Peyer's patch (tissue), 4 donors: ENCODE data around the gene GUCA2B. TPM values are rescaled to one million over a fixed set of nuclear protein-coding genes. Genes with fewer than 3 reads are reported as not detected.
A peak's percentile ranks its signal among the peaks of the same experiment; 100 is the strongest.

Source experiments
- DNase-seq, 3 donors: peaks; one replicate each; pipeline ENCODE4 v3.0.0-alpha.2; 2017 to 2019
- H3K27ac ChIP-seq, 4 donors: fragments of 200-600 bp; sonication (generic); one replicate each; pipeline ENCODE4 v1.5.1; 2016 to 2019
- H3K27me3 ChIP-seq, 2 donors: fragments of 200-600 bp; sonication (generic); one replicate each; pipeline ENCODE4 v1.5.1; 2019
- H3K36me3 ChIP-seq, 3 donors: fragments of 200-600 bp; sonication (generic); one replicate each; pipeline ENCODE4 v1.5.1; 2016 to 2019
- H3K4me1 ChIP-seq, 4 donors: fragments of 200-600 bp; sonication (generic); one replicate each; pipeline ENCODE4 v1.5.1; 2016 to 2019
- H3K4me3 ChIP-seq, 4 donors: fragments of 200-600 bp; sonication (generic); 1 replicate in 3 of 4; 2 replicates in 1 of 4; pipeline ENCODE4 v1.5.1; 2016 to 2019; ENCODE audit warnings: mild to moderate bottlenecking in 1 of 4
- H3K9me3 ChIP-seq, 4 donors: fragments of 200-600 bp; sonication (generic); one replicate each; pipeline ENCODE4 v1.5.1; 2016 to 2019; ENCODE audit warnings: mild to moderate bottlenecking in 1 of 4
- CTCF ChIP-seq, 6 experiments: fragments of 450-650 bp in 4 of 6; fragments of 200-600 bp in 2 of 6; sonication (generic) in 1 of 6; IDR thresholded peaks; one replicate each; pipeline ENCODE4 v1.5.1; 2017 to 2019; ENCODE audit warnings: antibody characterized with exemption in 6 of 6, mild to moderate bottlenecking in 3 of 6, moderate library complexity in 1 of 6
- POLR2A ChIP-seq, 2 donors: fragments of 450-650 bp; IDR thresholded peaks; one replicate each; pipeline ENCODE4 v1.5.1; 2017; ENCODE audit warnings: antibody characterized with exemption in 2 of 2, mild to moderate bottlenecking in 2 of 2, moderate library complexity in 2 of 2
- total RNA-seq, 4 donors: library from RNA; depleted of rRNA; stranded (reverse); fragments of >200 nt; gene quantifications; one replicate each; pipeline ENCODE4 v1.1.0, GENCODE V29; 2016

The GUCA2B gene
- total RNA-seq, 4 donors from 2014 or later, result 35.5 to 708 (median 256) TPM

DNA sequence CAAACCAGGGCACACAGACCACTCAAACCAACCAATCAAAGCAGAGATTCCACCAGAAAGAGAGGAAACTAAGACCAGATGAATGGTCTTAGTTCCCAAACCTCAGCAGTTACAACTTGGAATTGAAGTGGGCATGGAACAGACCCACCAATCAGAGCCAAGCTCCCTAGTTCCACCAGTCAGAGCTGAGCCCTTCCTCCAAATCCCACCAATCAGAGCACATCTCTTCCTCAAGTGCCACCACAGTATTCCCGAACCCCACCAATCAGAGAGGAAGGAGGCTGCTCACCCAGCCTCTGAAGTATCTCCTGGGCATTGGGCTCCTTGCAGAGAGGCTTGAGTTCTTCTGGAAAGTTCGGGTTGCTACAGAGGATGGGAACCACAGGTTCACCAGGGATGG is 9.9 kb downstream of the GUCA2B start:
- peaks cover 0 to 8% (median 0%) of the 10 kb centered on the region in 4 donors for H3K9me3 ChIP-seq
- peaks cover 0 to 7% (median 0%) of the 10 kb centered on the region in 4 donors for H3K4me1 ChIP-seq
- H3K27me3 ChIP-seq, result no peaks in the 10 kb centered on the region
- H3K4me3 ChIP-seq, result peak overlapping the region in 2 of 4 donors; percentile 51 to 57
- H3K36me3 ChIP-seq, result no peaks in the 10 kb centered on the region
- H3K27ac ChIP-seq, result peak overlapping the region in 2 of 4 donors; percentile 61 to 85
- TF ChIP-seq CTCF (IDR thresholded peaks at IDR 0.05), result no peak
- TF ChIP-seq POLR2A (IDR thresholded peaks at IDR 0.05), result no peak
- DNase-seq, result no peak

GRCh38 chr1:42163536-42164503 is 10.6 kb downstream of the GUCA2B start:
- Histone ChIP-seq H3K36me3 (no peaks in the 10 kb centered on the region), H3K9me3 (peaks cover 0 to 8% (median 0%) of the 10 kb centered on the region in 4 donors), H3K27me3 (no peaks in the 10 kb centered on the region), H3K4me3 (peak overlapping the region in 3 of 4 donors; percentile 17 to 57 (median 51)), H3K27ac (peak overlapping the region in 3 of 4 donors; percentile 57 to 96 (median 85)), H3K4me1 (peaks cover 0 to 7% (median 0%) of the 10 kb centered on the region in 4 donors)
- TF ChIP-seq CTCF (IDR thresholded peaks at IDR 0.05) (no peak), POLR2A (IDR thresholded peaks at IDR 0.05) (no peak)
- DNase-seq, result no peak

GRCh38 chr1:42164551-42165420 is 11.6 kb downstream of the GUCA2B start, which contains the start of gene GUCA2A:
Gene GUCA2A, minus strand, starts transcription at chr1:42164745. Its CDS starts 33 bp downstream, at chr1:42164712.
- Histone ChIP-seq H3K9me3 (peaks cover 0 to 8% (median 0%) of the 10 kb centered on the region in 4 donors), H3K27ac (peak within 1 kb of the TSS in 3 of 4 donors; percentile 68 to 96 (median 85)), H3K4me1 (peaks cover 0 to 7% (median 0%) of the 10 kb centered on the region in 4 donors), H3K4me3 (peak within 1 kb of the TSS in 3 of 4 donors; percentile 17 to 57 (median 51)), H3K36me3 (no peaks in the 10 kb centered on the region), H3K27me3 (no peaks in the 10 kb centered on the region)
- TF ChIP-seq POLR2A (IDR thresholded peaks at IDR 0.05) (peak; percentile 87 to 93), CTCF (IDR thresholded peaks at IDR 0.05) (no peak)
- DNase-seq, result peak in 2 of 3 donors; percentile 88 to 89

DNA sequence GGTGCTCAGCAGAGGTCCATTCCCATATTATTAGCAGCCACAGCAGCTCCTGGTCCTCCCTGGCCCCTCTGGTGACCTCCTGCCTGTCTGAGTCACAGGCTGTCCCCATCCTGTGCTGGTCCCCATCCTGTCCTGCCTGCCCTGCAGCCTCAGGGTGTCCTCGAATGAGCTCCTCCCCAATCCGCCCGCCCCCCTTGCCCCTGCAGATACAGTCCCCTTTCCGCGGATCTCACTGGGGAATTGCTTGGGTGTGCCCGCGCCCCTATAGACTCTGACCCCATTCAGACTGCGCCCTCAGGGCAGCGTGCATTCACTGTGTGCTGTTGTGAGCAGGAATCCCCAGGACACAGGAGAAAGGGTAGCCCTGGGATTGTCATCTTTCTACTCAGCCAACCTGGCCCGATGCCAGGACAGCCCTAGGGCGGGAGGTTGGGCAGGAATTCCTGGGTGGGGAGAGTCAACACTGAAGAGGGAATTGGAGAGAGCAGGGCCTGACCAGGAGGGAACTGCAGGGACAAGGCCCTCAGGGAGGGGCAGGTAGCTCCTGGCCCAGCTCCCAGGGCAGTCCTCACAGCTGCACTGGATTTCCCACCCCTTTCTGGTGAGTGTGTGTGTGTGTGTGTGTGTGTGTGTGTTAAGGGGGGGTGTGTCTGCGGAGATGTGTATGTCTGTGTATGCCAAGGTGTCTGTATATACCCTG is 12.5 kb downstream of the GUCA2B start:
- H3K27ac ChIP-seq, result peak overlapping the region in 3 of 4 donors; percentile 68 to 96 (median 85)
- peaks cover 0 to 7% (median 0%) of the 10 kb centered on the region in 4 donors for H3K4me1 ChIP-seq
- H3K4me3 ChIP-seq, result no peak overlapping the region
- H3K9me3 ChIP-seq, result peaks cover 0 to 5% (median 0%) of the 10 kb centered on the region in 4 donors
- no peaks in the 10 kb centered on the region for H3K27me3 ChIP-seq
- DNase-seq, result peak in 2 of 3 donors; percentile 93 to 97
- peak in 1 of 6 experiments; percentile 2 for TF ChIP-seq CTCF (IDR thresholded peaks at IDR 0.05)
- peak in 1 of 2 donors; percentile 20 for TF ChIP-seq POLR2A (IDR thresholded peaks at IDR 0.05)
- H3K36me3 ChIP-seq, result no peaks in the 10 kb centered on the region
